Measurements from ENCODE around the gene LGMN. TPM values are rescaled to one million over a fixed set of nuclear protein-coding genes. Genes with fewer than 3 reads are reported as not detected.

Gene LGMN
- total and polyA plus RNA-seq, 9 of the 15 experiments (the other 6 are each of a cell fraction or from before 2014, with no cell fraction given), result 0.05 to 1.4 (median 0.43) TPM; not detected in 2

GRCh38 chr14:92719890-92720323, 28.5 kb downstream of the LGMN start:
- CTCF ChIA-PET (ENCODE audit: low intra/inter-chr PET ratio), result no interaction called here
- intact Hi-C loops (cut with micrococcal nuclease) (no loop called here), in situ Hi-C loops (cut with MboI) (no loop called here)
- no peaks in the 10 kb centered on the region; a peak in 1 of 5 replicates for H3K4me1 ChIP-seq (replicated peaks in 1 of 2; ENCODE audit: control insufficient read depth in 2 of 2, insufficient read depth in 2 of 2, low read length in 2 of 2)
- no peak overlapping the region for H2AFZ ChIP-seq (ENCODE audit: low read depth, low read length)
- no peaks in the 10 kb centered on the region for H3K9me1 ChIP-seq (ENCODE audit: control insufficient read depth, insufficient read depth, low read length)
- no peak overlapping the region for H3K9ac ChIP-seq (ENCODE audit: insufficient read depth in 1 of 2, low read depth in 2 of 2, low read length in 2 of 2)
- ATAC-seq (no peak), FAIRE-seq (no peak), DNase-seq (ENCODE audit: extremely low read depth in 1 of 4, low spot score in 3 of 4) (no peak)
- no TSS peak for BruUV-seq (replicated peaks)
- H3K27me3 ChIP-seq (ENCODE audit: control insufficient read depth in 2 of 2, insufficient read depth in 2 of 2, low read length in 2 of 2), result peaks cover 0 to 26% of the 10 kb centered on the region in 2 experiments; a peak in 2 of 5 replicates
- no peak overlapping the region for H3K4me3 ChIP-seq
- 17% methylated on average over 5 of the region's 5 CpGs for WGBS (ENCODE audit: insufficient coverage, low coverage, missing lambda C conversion rate)
- H3K4me2 ChIP-seq (ENCODE audit: insufficient read depth, low read length), result no peak overlapping the region; the same call in 1 of the 2 replicates
- H3K9me3 ChIP-seq (replicated peaks; ENCODE audit: control insufficient read depth, insufficient read depth, low read depth, low read length), result no peaks in the 10 kb centered on the region
- H3K36me3 ChIP-seq (ENCODE audit: control insufficient read depth, insufficient read depth, low read length), result no peaks in the 10 kb centered on the region
- H3K79me2 ChIP-seq (ENCODE audit: control insufficient read depth, insufficient read depth, low read length), result no peaks in the 10 kb centered on the region
- H3K27ac ChIP-seq (ENCODE audit: extremely low read depth, low read depth, low read length), result no peak overlapping the region
- POLR2A ChIA-PET, result no interaction called here
- TF ChIP-seq ZNF277 (CRISPR knock-in tag; IDR thresholded peaks at IDR 0.05; ENCODE audit: borderline replicate concordance) (no peak), ZNF717 (CRISPR knock-in tag; IDR thresholded peaks at IDR 0.05) (no peak), NCOA2 (IDR thresholded peaks at IDR 0.05; ENCODE audit: partially characterized antibody in 2 of 2) (no peak), USF1 (CRISPR knock-in tag; IDR thresholded peaks at IDR 0.05) (no peak), ZNF217 (CRISPR knock-in tag; IDR thresholded peaks at IDR 0.05) (no peak), THAP12 (CRISPR knock-in tag; IDR thresholded peaks at IDR 0.05) (no peak), ZNF507 (tag; conservative IDR thresholded peaks at IDR 0.05) (no peak), FOXO4 (CRISPR knock-in tag; IDR thresholded peaks at IDR 0.05) (no peak), CHD2 (IDR thresholded peaks at IDR 0.05; ENCODE audit: low read depth, low read length) (no peak), PHB2 (IDR thresholded peaks at IDR 0.05; ENCODE audit: low read depth) (no peak), CCAR2 (IDR thresholded peaks at IDR 0.05; ENCODE audit: low read depth, low read length) (no peak), ZNF197 (CRISPR knock-in tag; IDR thresholded peaks at IDR 0.05; ENCODE audit: low read depth) (no peak), MAX (CRISPR knock-in tag; IDR thresholded peaks at IDR 0.05) (no peak), RAD51 (IDR thresholded peaks at IDR 0.05; ENCODE audit: borderline replicate concordance, low read depth) (no peak), ZNF511 (CRISPR knock-in tag; IDR thresholded peaks at IDR 0.05) (no peak), ZNF57 (CRISPR knock-in tag; IDR thresholded peaks at IDR 0.05) (no peak), ATF1 (CRISPR knock-in tag; IDR thresholded peaks at IDR 0.05) (no peak), ATF1 (tag; IDR thresholded peaks at IDR 0.05) (no peak), SLC30A9 (CRISPR knock-in tag; IDR thresholded peaks at IDR 0.05) (no peak)
- no peaks in the 10 kb centered on the region for H4K20me1 ChIP-seq (replicated peaks; ENCODE audit: control insufficient read depth, insufficient read depth, low read length)
